Skin epidermis (tissue), 12 donors: ENCODE data around the gene SLC26A5.
"Not testable (repeated sequence)": the region's sequence is repeated elsewhere in the genome, so short reads cannot be mapped to it uniquely, and the experiment has no call there.

ENCODE experiments used
- H3K27ac ChIP-seq, 21 experiments: fragments of 200-600 bp; sonication (generic) in 11 of 21; one replicate each; pipeline ENCODE4 v1.5.0; 2020; ENCODE audit warnings: mild to moderate bottlenecking in 3 of 21, inconsistent platforms in 2 of 21, moderate library complexity in 2 of 21
- H3K4me3 ChIP-seq, 7 experiments: fragments of 200-600 bp; sonication (generic) in 2 of 7; one replicate each; pipeline ENCODE4 v1.5.0; 2020; ENCODE audit warnings: inconsistent platforms in 2 of 7, mild to moderate bottlenecking in 2 of 7, moderate library complexity in 1 of 7

The SLC26A5 gene, protein sequence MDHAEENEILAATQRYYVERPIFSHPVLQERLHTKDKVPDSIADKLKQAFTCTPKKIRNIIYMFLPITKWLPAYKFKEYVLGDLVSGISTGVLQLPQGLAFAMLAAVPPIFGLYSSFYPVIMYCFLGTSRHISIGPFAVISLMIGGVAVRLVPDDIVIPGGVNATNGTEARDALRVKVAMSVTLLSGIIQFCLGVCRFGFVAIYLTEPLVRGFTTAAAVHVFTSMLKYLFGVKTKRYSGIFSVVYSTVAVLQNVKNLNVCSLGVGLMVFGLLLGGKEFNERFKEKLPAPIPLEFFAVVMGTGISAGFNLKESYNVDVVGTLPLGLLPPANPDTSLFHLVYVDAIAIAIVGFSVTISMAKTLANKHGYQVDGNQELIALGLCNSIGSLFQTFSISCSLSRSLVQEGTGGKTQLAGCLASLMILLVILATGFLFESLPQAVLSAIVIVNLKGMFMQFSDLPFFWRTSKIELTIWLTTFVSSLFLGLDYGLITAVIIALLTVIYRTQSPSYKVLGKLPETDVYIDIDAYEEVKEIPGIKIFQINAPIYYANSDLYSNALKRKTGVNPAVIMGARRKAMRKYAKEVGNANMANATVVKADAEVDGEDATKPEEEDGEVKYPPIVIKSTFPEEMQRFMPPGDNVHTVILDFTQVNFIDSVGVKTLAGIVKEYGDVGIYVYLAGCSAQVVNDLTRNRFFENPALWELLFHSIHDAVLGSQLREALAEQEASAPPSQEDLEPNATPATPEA

GRCh38 chr7:103446049-103446520 lies at the start of gene SLC26A5:
Gene SLC26A5, minus strand, starts transcription at chr7:103446207. Its CDS starts 24,693 bp downstream, at chr7:103421514.
- H3K27ac ChIP-seq = no peak within 1 kb of the TSS

DNA sequence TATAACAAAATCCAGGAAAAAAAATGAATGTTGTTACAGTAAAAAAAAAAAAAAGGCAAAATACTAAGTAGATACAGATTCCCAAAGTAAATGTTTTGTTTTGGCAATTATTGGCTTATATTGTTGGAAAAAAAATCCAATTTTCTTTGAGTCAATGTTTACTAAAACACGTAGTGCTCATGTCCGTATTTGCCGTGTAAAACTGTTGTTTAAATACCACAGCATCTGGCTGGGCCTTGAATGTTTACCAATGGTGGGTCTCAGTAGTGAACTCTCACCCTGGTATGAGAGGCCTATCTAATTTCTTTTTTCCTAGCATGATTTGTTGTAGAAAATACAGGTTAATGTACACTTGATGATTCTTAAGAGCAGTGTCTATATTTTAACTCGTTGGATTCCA lies 41.4 kb upstream of the SLC26A5 start:
- H3K4me3 ChIP-seq = no peak overlapping the region
- H3K27ac ChIP-seq = no peak overlapping the region

More at GRCh38 chr7:103446049-103446520, at the start of gene SLC26A5:
- H3K4me3 ChIP-seq = peak within 1 kb of the TSS in 5 of 7 experiments; percentile 12 to 44 (median 24)

DNA sequence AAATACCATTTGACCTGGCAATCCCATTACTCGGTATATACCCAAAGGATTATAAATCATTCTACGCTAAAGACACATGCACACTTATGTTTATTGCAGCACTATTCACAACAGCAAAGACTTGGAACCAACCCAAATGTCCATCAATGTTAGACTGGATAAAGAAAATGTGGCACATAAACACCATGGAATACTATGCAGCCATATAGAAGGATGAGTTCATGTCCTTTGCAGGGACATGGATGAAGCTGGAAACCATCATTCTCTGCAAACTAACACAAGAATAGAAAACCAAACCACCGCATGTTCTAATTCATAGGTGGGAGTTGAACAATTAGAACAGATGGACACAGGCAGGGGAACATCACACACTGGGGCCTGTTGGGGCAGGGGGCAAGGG lies 40.9 kb upstream of the SLC26A5 start:
- not testable (repeated sequence) for H3K4me3 ChIP-seq, H3K27ac ChIP-seq

DNA sequence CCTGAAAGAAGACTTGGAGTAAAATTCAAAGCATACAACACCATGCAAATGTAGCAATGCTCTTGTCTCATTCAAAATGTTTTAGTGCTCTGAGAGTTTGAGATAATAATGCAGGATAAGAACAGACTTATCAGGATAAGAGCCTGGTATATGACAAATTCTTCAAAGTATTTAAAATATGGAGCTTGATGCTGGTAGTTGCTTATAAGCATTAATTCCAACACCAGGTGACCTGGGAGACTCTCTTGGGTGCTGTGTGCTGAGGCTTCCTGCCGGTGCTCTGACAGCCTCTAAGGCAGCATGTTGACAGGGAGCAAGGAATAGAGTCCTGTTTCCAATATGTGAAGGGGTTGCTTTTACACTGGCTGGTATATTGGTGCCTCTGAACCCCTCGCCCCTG lies 34.8 kb upstream of the SLC26A5 start:
- Histone ChIP-seq H3K27ac (no peak overlapping the region), H3K4me3 (no peak overlapping the region)

GRCh38 chr7:103474956-103475355 lies 28.9 kb upstream of the SLC26A5 start:
- H3K27ac ChIP-seq = no peak overlapping the region

GRCh38 chr7:103469095-103469948 lies 23.3 kb upstream of the SLC26A5 start:
- Histone ChIP-seq H3K4me3 (no peak overlapping the region), H3K27ac (no peak overlapping the region)

More at GRCh38 chr7:103474956-103475355, 28.9 kb upstream of the SLC26A5 start:
- no peak overlapping the region for H3K4me3 ChIP-seq

DNA sequence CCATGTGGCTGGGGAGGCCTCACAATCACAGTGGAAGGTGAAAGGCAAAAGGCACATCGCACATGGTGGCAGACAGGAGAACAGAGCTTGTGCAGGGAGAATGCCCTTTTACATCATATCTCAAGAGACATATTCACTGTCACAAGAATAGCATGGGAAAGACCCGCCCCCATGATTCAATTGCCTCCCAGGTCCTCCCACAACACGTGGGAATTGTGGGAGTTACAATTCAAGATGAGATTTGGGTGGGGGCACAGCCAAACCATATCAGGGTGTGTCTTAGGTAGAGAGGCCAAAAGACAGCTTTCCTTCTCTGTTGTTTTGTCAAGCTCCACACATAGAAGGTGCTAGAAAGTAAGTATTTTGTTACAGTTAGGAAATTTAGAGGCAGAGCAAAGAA lies 20.8 kb upstream of the SLC26A5 start:
- Histone ChIP-seq H3K4me3 (no peak overlapping the region), H3K27ac (no peak overlapping the region)

DNA sequence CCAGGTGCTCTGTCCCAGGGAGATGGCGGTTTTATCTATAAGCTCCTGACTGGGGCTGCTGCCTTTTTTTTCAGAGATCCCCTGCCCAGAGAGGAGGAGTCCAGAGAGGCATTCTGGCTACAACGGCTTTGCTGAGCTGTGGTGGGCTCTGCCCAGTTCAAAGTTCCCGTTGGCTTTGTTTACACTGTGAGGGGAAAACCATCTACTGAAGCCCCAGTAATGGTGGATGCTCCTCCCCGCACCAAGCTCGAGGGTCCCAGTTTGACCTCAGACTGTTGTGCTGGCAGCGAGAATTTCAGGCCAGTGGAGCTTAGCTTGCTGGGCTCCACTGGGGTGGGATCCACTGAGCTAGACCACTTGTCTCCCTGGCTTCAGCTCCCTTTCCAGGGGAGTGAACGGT lies 16.4 kb upstream of the SLC26A5 start:
- no peak overlapping the region for H3K4me3 ChIP-seq
- no peak overlapping the region for H3K27ac ChIP-seq

GRCh38 chr7:103447073-103447960 lies 1.3 kb upstream of the SLC26A5 start:
- no peak overlapping the region for H3K4me3 ChIP-seq
- H3K27ac ChIP-seq = no peak overlapping the region

- H3K4me3 ChIP-seq = peak overlapping the region in 5 of 7 experiments; percentile 12 to 44 (median 24)
- H3K27ac ChIP-seq = no peak overlapping the region
Measured at GRCh38 chr7:103445228-103446048, 569 bp downstream of the SLC26A5 start.

DNA sequence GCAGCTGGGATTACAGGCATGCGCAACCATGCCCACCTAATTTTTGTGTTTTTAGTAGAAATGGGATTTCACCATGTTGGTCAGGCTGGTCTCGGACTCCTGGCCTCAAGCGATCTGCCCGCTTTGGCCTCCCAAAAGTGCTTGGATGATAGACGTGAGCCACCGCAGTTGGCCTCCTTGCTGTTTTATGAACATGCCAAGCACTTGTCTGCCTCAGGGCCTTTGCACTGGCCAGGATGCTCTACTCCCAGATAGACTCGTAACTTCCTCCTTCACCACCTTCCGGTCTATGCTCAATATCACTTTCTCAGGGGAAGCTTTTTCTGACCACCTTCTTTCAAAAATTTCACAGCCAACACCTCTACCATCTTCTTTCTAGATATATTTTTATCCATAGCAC lies 6.3 kb downstream of the SLC26A5 start:
- Histone ChIP-seq H3K4me3 (no peak overlapping the region), H3K27ac (no peak overlapping the region)

GRCh38 chr7:103437623-103438022 lies 8.4 kb downstream of the SLC26A5 start:
- Histone ChIP-seq H3K4me3 (no peak overlapping the region), H3K27ac (no peak overlapping the region)

- Histone ChIP-seq H3K4me3 (no peak overlapping the region), H3K27ac (no peak overlapping the region)
Measured at GRCh38 chr7:103432712-103433111, 13.3 kb downstream of the SLC26A5 start.

- Histone ChIP-seq H3K27ac (no peak overlapping the region), H3K4me3 (no peak overlapping the region)
Measured at GRCh38 chr7:103425177-103425576, 20.8 kb downstream of the SLC26A5 start.

DNA sequence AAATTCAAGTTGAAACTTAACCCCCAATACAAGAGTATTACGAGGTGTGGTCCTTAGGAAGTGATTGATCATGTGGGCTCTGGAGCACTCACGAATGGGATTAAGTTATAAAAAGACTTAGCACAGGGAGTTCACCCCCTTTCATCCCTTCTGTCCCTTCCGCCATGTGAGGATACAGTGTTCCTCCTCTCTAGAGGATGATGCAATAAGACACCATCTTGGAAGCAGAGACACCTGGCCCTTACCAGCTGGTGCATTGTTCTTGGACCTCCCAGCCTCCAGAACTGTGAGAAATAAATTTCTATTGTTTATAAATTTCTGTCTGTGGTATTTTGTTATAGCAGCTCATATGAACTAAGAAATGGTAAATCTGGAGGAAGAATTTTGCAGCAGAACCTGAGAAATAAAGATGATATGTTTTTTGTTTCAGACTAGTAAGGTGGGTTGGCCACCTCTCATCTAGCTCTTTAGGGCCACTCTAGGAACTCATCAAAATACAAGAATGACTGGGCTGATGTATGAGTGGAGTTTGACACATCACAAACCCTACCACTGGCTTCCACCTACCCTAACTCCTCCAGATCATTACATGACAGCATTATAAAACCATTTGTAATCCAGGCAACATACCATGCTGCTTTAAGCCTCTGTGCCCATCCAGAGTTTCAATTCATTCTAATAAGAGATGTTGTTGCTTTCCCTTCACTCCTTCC lies 22.4 kb downstream of the SLC26A5 start:
- H3K27ac ChIP-seq = no peak overlapping the region
- H3K4me3 ChIP-seq = no peak overlapping the region

DNA sequence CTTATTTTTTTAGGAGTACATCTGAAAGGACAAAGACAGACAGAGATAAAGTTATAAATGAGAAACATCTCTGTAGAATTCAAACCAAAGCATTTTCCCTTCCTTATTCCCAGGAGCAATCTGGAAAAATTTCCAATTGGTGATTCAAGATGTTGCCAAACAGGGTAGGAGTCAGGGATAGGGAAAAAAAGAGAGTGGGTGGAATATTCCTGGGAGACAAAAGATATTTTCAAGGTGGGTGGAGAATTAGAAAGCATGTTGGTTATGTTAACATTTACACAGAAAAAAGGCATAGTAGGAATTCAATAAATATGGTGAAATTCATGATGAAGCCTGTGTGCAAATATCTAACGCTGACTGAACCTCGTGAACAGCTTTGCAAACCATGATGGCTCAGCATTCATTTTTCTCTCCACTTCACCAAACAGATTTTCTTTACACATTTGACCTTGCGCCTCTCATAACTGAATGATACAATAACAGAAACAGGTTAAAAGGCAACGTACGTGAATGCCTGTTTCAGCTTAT lies 25.1 kb downstream of the SLC26A5 start:
- Histone ChIP-seq H3K27ac (no peak overlapping the region), H3K4me3 (no peak overlapping the region)

- Histone ChIP-seq H3K4me3 (no peak overlapping the region), H3K27ac (no peak overlapping the region)
Measured at GRCh38 chr7:103418241-103418640, 27.8 kb downstream of the SLC26A5 start.
